ENCODE data around the gene DNAJC3. TPM values are rescaled to one million over a fixed set of nuclear protein-coding genes. Genes with fewer than 3 reads are reported as not detected.

DNAJC3 gene
- total and polyA plus RNA-seq, 9 of the 15 experiments (the other 6 are each of a cell fraction or from before 2014, with no cell fraction given), result 7.8 to 21.8 (median 10.4) TPM

DNA sequence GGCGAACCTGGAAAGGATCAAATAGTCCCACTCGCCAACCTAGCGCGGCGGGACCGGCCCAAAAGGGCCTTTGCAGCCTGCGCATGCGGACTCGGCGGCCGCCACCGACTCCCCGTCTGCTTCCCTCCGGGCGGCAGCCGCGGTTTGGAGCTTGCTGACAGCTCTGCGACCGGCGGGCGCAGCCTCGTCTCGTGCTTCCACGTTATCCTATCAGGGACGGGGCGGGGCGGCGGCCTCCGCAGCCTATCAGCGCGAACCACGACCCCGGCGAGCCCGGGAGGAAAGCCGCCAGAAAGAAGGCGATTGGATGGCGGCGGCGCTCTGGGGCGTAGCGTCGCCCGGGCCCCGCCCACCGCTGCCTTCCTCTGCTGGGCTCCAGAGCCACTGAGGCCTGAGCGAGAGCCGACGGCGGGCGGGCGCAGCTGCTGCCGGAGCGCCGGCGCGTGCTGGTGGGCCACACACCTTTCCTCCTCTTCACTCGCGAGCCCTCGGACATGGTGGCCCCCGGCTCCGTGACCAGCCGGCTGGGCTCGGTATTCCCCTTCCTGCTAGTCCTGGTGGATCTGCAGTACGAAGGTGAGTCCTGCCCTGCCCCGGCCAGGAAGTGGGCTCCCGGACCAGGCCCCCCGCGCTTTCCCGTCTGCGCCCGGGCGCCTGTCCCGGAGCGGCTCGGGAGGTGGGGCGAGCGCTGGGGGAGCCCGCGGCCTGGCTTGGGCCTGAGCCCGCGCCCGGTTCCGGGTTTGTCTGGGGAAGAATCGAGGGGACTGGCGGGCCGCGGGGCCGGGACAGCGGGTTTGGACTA, at the start of gene DNAJC3 (continued):
- TF ChIP-seq, protein P1, sequence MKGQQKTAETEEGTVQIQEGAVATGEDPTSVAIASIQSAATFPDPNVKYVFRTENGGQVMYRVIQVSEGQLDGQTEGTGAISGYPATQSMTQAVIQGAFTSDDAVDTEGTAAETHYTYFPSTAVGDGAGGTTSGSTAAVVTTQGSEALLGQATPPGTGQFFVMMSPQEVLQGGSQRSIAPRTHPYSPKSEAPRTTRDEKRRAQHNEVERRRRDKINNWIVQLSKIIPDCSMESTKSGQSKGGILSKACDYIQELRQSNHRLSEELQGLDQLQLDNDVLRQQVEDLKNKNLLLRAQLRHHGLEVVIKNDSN (CRISPR knock-in tag; IDR thresholded peaks at IDR 0.05), result peak; percentile 63
- no peak for TF ChIP-seq ZFPM2 (CRISPR knock-in tag; IDR thresholded peaks at IDR 0.05)
- TF ChIP-seq, protein P2, sequence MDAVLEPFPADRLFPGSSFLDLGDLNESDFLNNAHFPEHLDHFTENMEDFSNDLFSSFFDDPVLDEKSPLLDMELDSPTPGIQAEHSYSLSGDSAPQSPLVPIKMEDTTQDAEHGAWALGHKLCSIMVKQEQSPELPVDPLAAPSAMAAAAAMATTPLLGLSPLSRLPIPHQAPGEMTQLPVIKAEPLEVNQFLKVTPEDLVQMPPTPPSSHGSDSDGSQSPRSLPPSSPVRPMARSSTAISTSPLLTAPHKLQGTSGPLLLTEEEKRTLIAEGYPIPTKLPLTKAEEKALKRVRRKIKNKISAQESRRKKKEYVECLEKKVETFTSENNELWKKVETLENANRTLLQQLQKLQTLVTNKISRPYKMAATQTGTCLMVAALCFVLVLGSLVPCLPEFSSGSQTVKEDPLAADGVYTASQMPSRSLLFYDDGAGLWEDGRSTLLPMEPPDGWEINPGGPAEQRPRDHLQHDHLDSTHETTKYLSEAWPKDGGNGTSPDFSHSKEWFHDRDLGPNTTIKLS (IDR thresholded peaks at IDR 0.05; ENCODE audit: borderline replicate concordance, low read depth), result peak; percentile 70; the same call in 1 of the 2 replicates
- TF ChIP-seq, protein P3, sequence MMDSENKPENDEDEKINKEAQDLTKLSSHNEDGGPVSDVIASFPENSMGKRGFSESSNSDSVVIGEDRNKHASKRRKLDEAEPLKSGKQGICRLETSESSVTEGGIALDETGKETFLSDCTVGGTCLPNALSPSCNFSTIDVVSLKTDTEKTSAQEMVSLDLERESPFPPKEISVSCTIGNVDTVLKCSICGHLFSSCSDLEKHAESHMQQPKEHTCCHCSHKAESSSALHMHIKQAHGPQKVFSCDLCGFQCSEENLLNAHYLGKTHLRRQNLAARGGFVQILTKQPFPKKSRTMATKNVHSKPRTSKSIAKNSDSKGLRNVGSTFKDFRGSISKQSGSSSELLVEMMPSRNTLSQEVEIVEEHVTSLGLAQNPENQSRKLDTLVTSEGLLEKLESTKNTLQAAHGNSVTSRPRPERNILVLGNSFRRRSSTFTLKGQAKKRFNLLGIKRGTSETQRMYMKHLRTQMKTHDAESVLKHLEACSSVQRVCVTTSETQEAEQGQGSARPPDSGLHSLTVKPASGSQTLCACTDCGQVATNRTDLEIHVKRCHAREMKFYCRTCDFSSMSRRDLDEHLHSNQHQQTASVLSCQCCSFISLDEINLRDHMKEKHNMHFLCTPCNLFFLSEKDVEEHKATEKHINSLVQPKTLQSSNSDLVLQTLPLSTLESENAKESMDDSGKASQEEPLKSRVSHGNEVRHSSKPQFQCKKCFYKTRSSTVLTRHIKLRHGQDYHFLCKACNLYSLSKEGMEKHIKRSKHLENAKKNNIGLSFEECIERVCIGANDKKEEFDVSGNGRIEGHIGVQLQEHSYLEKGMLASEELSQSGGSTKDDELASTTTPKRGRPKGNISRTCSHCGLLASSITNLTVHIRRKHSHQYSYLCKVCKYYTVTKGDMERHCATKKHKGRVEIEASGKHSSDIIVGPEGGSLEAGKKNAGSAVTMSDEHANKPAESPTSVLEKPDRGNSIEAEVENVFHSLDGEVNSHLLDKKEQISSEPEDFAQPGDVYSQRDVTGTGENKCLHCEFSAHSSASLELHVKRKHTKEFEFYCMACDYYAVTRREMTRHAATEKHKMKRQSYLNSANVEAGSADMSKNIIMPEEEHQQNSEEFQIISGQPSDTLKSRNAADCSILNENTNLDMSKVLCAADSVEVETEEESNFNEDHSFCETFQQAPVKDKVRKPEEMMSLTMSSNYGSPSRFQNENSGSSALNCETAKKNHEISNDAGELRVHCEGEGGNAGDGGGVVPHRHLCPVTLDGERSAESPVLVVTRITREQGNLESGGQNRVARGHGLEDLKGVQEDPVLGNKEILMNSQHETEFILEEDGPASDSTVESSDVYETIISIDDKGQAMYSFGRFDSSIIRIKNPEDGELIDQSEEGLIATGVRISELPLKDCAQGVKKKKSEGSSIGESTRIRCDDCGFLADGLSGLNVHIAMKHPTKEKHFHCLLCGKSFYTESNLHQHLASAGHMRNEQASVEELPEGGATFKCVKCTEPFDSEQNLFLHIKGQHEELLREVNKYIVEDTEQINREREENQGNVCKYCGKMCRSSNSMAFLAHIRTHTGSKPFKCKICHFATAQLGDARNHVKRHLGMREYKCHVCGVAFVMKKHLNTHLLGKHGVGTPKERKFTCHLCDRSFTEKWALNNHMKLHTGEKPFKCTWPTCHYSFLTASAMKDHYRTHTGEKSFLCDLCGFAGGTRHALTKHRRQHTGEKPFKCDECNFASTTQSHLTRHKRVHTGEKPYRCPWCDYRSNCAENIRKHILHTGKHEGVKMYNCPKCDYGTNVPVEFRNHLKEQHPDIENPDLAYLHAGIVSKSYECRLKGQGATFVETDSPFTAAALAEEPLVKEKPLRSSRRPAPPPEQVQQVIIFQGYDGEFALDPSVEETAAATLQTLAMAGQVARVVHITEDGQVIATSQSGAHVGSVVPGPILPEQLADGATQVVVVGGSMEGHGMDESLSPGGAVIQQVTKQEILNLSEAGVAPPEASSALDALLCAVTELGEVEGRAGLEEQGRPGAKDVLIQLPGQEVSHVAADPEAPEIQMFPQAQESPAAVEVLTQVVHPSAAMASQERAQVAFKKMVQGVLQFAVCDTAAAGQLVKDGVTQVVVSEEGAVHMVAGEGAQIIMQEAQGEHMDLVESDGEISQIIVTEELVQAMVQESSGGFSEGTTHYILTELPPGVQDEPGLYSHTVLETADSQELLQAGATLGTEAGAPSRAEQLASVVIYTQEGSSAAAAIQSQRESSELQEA (IDR thresholded peaks at IDR 0.05; ENCODE audit: low read depth), result no peak
- no peak for TF ChIP-seq SREBF1 (IDR thresholded peaks at IDR 0.05; ENCODE audit: borderline replicate concordance, low read depth, low read length)
- TF ChIP-seq CXXC5 (CRISPR knock-in tag; IDR thresholded peaks at IDR 0.05), result peak; percentile 92
- 0 out of 2 replicates have a peak, but pooled peaks have one; percentile 6 for TF ChIP-seq CBX1 (IDR thresholded peaks at IDR 0.05; ENCODE audit: low read depth)

Data from K562 (cell line).